Omental fat pad (tissue), 4 donors: Measurements from ENCODE around the gene IFIT1. TPM values are rescaled to one million over a fixed set of nuclear protein-coding genes. Genes with fewer than 3 reads are reported as not detected.

ENCODE experiments used
- ATAC-seq: fragments of 150-250 bp; one replicate; pipeline ENCODE4 v1.9.1; 2016; ENCODE audit warnings: mild to moderate bottlenecking, moderate library complexity; ENCODE audit not compliant: low FRiP score
- DNase-seq: peaks from one replicate; pipeline ENCODE4 v3.0.0-alpha.2; 2019; ENCODE audit warnings: low spot score
- CTCF ChIP-seq, 3 donors: fragments of 450-650 bp; IDR thresholded peaks; one replicate each; pipeline ENCODE4 v1.5.1; 2016 to 2017; ENCODE audit warnings: antibody characterized with exemption in 3 of 3, mild to moderate bottlenecking in 3 of 3, moderate library complexity in 2 of 3
- total RNA-seq, 4 donors: library from RNA; depleted of rRNA; stranded (reverse); fragments of >200 nt; gene quantifications; one replicate each; pipeline ENCODE4 v1.1.0, GENCODE V29; 2016

IFIT1 gene
- total RNA-seq, result 10 to 100 TPM in 2 of 4 donors, 1 to 10 TPM in 2; 8.1 to 30.9 (median 11.6) TPM

DNA sequence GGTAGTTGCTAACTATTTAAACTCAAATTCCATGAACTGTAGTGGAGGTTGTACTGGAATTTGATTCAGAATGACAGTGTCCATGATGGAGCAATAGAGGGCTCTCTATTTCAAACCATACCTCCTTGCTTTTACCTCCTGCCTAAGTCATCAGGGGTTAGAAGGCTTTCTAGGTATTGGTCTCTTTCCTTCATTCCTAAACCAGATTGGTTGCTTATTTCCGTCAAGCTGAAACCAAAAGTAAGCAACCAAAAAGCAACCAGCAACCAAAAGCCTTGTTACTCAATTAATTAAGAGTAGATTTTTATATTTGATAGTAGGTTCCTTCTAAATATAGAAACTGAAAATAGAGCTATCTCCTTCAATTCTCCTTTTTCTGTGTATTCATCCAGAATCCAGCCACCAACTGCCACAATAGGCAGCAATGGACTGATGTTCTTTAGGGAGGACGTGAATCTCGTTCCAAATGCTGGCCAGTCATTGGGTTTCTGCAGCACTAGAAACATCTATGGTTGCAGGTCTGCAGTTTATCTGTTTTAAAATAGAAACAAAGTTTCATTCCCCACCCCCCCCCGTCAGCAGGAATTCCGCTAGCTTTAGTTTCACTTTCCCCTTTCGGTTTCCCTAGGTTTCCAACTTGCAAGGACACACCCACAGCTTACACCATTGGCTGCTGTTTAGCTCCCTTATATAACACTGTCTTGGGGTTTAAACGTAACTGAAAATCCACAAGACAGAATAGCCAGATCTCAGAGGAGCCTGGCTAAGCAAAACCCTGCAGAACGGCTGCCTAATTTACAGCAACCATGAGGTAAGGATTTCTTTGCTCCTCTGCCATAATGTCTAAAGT lies at the start of gene IFIT1:
IFIT1 (plus strand) TSS at position 717 of the 850 bp plus-strand sequence; CDS start at position 807, 90 bp downstream.
- TF ChIP-seq CTCF (IDR thresholded peaks at IDR 0.05), result no peak
- peak; percentile 84 for ATAC-seq
- no peak for DNase-seq

GRCh38 chr10:89343089-89343767 lies 49.2 kb upstream of the IFIT1 start:
- DNase-seq (no peak), ATAC-seq (no peak)
- no peak for TF ChIP-seq CTCF (IDR thresholded peaks at IDR 0.05)

DNA sequence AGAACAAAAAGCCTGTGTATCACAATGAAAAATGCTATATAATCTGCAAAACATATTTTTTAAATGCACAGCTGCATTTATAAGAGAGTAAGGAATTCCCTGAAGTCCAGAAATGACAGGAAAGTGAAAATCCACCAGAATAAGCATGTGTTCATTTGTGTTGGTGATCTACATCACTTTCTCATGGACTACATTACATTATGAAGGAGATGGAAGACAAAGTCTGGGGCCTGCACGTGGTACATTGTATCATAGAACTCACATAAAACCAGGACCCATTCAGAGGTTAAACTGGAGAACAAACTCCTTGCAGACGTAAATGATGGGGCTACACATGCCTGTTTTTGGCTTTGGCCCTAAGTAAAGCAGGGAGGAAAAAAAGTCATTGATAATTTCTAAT lies 48.3 kb upstream of the IFIT1 start:
- DNase-seq, result no peak
- no peak for ATAC-seq
- TF ChIP-seq CTCF (IDR thresholded peaks at IDR 0.05), result no peak

GRCh38 chr10:89345367-89346000 lies 46.9 kb upstream of the IFIT1 start:
- TF ChIP-seq CTCF (IDR thresholded peaks at IDR 0.05), result no peak
- ATAC-seq (no peak), DNase-seq (no peak)

GRCh38 chr10:89346405-89347254 lies 45.8 kb upstream of the IFIT1 start:
- peak; percentile 48 for ATAC-seq
- TF ChIP-seq CTCF (IDR thresholded peaks at IDR 0.05), result no peak
- no peak for DNase-seq

- no peak for DNase-seq
- no peak for ATAC-seq
- no peak for TF ChIP-seq CTCF (IDR thresholded peaks at IDR 0.05)
Measured at GRCh38 chr10:89347701-89348457, 44.5 kb upstream of the IFIT1 start.
